ENCODE measurements around the gene AMY1B. TPM values are rescaled to one million over a fixed set of nuclear protein-coding genes. Genes with fewer than 3 reads are reported as not detected.

The AMY1B gene
- polyA plus RNA-seq, 3 donors = 0.16 to 0.40 (median 0.38) TPM

Other genes with a start within 250 kb of the AMY1B start
- 10 to 100 TPM; 35.4 to 84.4 (median 82.8) TPM for gene RNPC3, start 170.5 kb downstream of the AMY1B start, polyA plus RNA-seq (ENCODE audit: insufficient read length in 3 of 3)
- 10 to 100 TPM; 24.5 to 61.1 (median 45.6) TPM for gene AMY2B, start 124.6 kb downstream of the AMY1B start, polyA plus RNA-seq (ENCODE audit: insufficient read length in 3 of 3)
- gene AMY2A, start 78.8 kb downstream of the AMY1B start, polyA plus RNA-seq (ENCODE audit: insufficient read length in 3 of 3) = under 1 TPM in 1 of 3 donors, not detected in 2; 0.47 TPM
- under 1 TPM in 2 of 3 donors, not detected in 1; 0.38 to 0.40 TPM for gene AMY1A, start 40.5 kb downstream of the AMY1B start, polyA plus RNA-seq (ENCODE audit: insufficient read length in 3 of 3)
- not detected for gene AMY1C, start 53.7 kb upstream of the AMY1B start, polyA plus RNA-seq (ENCODE audit: insufficient read length in 3 of 3)